NCI-H524 treated with DMSO at 0.1 percent for 48 hours (cell line): Measurements from ENCODE around the gene REXO2.
A peak's percentile ranks its signal among the peaks of the same experiment; 100 is the strongest.

Experiments
- DNase-seq: peaks from one replicate; lab custom pipeline; 2025; lab: John Stamatoyannopoulos, UW

Gene REXO2

GRCh38 chr11:114440971-114441763 lies 1.9 kb downstream of the REXO2 start:
- peak; percentile 81 for DNase-seq

- no peak for DNase-seq
Measured at GRCh38 chr11:114441921-114442320, 2.7 kb downstream of the REXO2 start.

- no peak for DNase-seq
Measured at GRCh38 chr11:114442536-114442935, 3.3 kb downstream of the REXO2 start.

GRCh38 chr11:114447444-114447843 lies 8.2 kb downstream of the REXO2 start:
- no peak for DNase-seq

- no peak for DNase-seq
Measured at GRCh38 chr11:114447892-114448291, 8.6 kb downstream of the REXO2 start.

- DNase-seq: no peak
Measured at GRCh38 chr11:114448749-114449482, 9.6 kb downstream of the REXO2 start.

- no peak for DNase-seq
Measured at GRCh38 chr11:114449845-114450244, 10.6 kb downstream of the REXO2 start.

- no peak for DNase-seq
Measured at GRCh38 chr11:114452399-114452798, 13.1 kb downstream of the REXO2 start.

GRCh38 chr11:114463999-114464398 lies 24.7 kb downstream of the REXO2 start:
- no peak for DNase-seq

- no peak for DNase-seq
Measured at GRCh38 chr11:114466742-114467141, 27.5 kb downstream of the REXO2 start.

GRCh38 chr11:114472661-114473060 lies 33.4 kb downstream of the REXO2 start:
- DNase-seq: no peak

GRCh38 chr11:114478001-114478410 lies 38.7 kb downstream of the REXO2 start:
- no peak for DNase-seq

- no peak for DNase-seq
Measured at GRCh38 chr11:114478768-114479167, 39.5 kb downstream of the REXO2 start.

- no peak for DNase-seq
Measured at GRCh38 chr11:114479331-114479730, 40.1 kb downstream of the REXO2 start.

GRCh38 chr11:114482114-114482513 lies 42.8 kb downstream of the REXO2 start:
- DNase-seq: no peak

- no peak for DNase-seq
Measured at GRCh38 chr11:114483929-114484328, 44.7 kb downstream of the REXO2 start.

GRCh38 chr11:114496915-114497314 lies 57.6 kb downstream of the REXO2 start:
- no peak for DNase-seq

GRCh38 chr11:114499756-114500155 lies 60.5 kb downstream of the REXO2 start:
- DNase-seq: no peak
